GM12878 (cell line): ENCODE measurements around the gene IRF6. TPM values are rescaled to one million over a fixed set of nuclear protein-coding genes. Genes with fewer than 3 reads are reported as not detected.
A peak's percentile ranks its signal among the peaks of the same experiment; 100 is the strongest.

Experiments used
- ASH2L ChIP-seq: fragments of 300-600, 200-600 bp; sonication (generic); IDR thresholded peaks from 2 replicates; pipeline ENCODE4 v1.6.1; 2017; ENCODE audit warnings: low read depth, mild to moderate bottlenecking, borderline replicate concordance
- BCL11A ChIP-seq: IDR thresholded peaks from 2 replicates; pipeline ENCODE4 v1.6.1; 2011; ENCODE audit warnings: low read depth, low read length
- CEBPB ChIP-seq, 2 experiments: fragments of 150-350 bp in 1 of 2; IDR thresholded peaks; 2 replicates each; pipeline ENCODE4 v1.6.1; 2012 to 2014; ENCODE audit warnings: low read depth in 2 of 2, low read length in 2 of 2, borderline replicate concordance in 1 of 2, inconsistent platforms in 1 of 2
- EED ChIP-seq: sonication (generic); IDR thresholded peaks from 2 replicates; pipeline ENCODE4 v1.6.1; 2016; ENCODE audit warnings: antibody characterized with exemption, low read depth
- IKZF2 ChIP-seq, 2 experiments: fragments of 450-650 bp; IDR thresholded peaks; 2 replicates each; pipeline ENCODE4 v1.6.1; 2017; ENCODE audit warnings: mild to moderate bottlenecking in 2 of 2, moderate library complexity in 2 of 2
- POLR2AphosphoS5 ChIP-seq: IDR thresholded peaks from 2 replicates; pipeline ENCODE4 v1.6.1; 2011; ENCODE audit warnings: mild to moderate bottlenecking, low read length, inconsistent platforms
- RB1 ChIP-seq: fragments of 450-650 bp; formaldehyde crosslinking; IDR thresholded peaks from 2 replicates; pipeline ENCODE4 v1.6.1; 2017; ENCODE audit warnings: mild to moderate bottlenecking, borderline replicate concordance
- RFX5 ChIP-seq: IDR thresholded peaks from 2 replicates; pipeline ENCODE4 v1.6.1; 2011; ENCODE audit warnings: low read depth, low read length, improper control_type of control experiment
- polyA plus RNA-seq, 11 experiments: library from polyadenylated mRNA; depleted of rRNA in 4 of 11; unstranded in 6 of 11; stranded (reverse) in 5 of 11; fragments of >200 nt; fragmentation: Nextera tagmentation in 4 of 11; fragmentation: Illumina TruSeq in 1 of 11; extraction: Ambion mirVana in 4 of 11; extraction: Trizol in 1 of 11; gene quantifications; 1 replicate in 1 of 11; 2 replicates in 10 of 11; pipeline versions ENCODE4 v1.2.1 to v1.2.3, GENCODE V29; 2011 to 2016; ENCODE audit warnings: inconsistent platforms in 2 of 11, missing spikeins in 2 of 11, low read depth in 1 of 11
- total RNA-seq, 4 experiments: library from RNA; depleted of rRNA in 3 of 4; stranded (reverse); fragments of >200 nt in 3 of 4; fragmentation: Illumina TruSeq in 1 of 4; extraction: Trizol in 1 of 4; gene quantifications; 2 replicates each; pipeline versions ENCODE4 v1.2.1 to v1.2.3, GENCODE V29; 2013 to 2021
- TF ChIP-seq, protein P1 (sequence below): fragments of 450-650 bp; IDR thresholded peaks from 2 replicates; pipeline ENCODE4 v1.6.1; 2016; ENCODE audit warnings: mild to moderate bottlenecking, moderate library complexity, borderline replicate concordance

Gene IRF6
- total and polyA plus RNA-seq, 10 of the 15 experiments (the other 5 are each of a cell fraction or from before 2014, with no cell fraction given) = 0.04 to 0.50 (median 0.09) TPM; not detected in 1

DNA sequence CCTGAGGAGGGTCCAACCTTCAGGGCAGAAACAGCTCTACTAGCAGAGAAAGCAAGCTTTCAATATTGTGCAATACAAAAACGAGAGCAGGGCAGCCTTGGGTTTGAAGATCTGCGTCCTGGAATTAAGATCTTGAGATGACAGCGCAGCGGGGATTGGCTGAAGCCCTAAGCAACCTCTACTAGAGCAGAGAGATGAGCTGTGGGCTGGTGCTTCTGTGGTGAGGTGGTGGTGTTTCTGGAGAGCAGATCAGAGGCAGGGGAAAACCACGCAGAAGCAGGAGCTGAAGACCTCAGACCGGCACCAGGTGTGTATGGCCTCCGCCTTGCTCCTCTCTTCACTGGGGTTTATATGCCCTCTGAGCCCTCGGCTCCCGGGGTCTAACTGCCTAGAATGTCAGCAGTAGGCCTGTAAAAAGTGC is 37.6 kb downstream of the IRF6 start (continued):
- 0 out of 2 replicates have a peak, but pooled peaks have one; percentile 9 for TF ChIP-seq BCL11A
- no peak for TF ChIP-seq ASH2L
- no peak for TF ChIP-seq RB1
- 0 out of 2 replicates have a peak, but pooled peaks have one; percentile 36 for TF ChIP-seq RFX5
- TF ChIP-seq POLR2AphosphoS5 = peak; percentile 88
- peak; percentile 85 to 95 for TF ChIP-seq CEBPB (IDR thresholded peaks at IDR 0.05; ENCODE audit: borderline replicate concordance in 1 of 2, low read depth in 2 of 2, low read length in 2 of 2)
- TF ChIP-seq, protein P1, sequence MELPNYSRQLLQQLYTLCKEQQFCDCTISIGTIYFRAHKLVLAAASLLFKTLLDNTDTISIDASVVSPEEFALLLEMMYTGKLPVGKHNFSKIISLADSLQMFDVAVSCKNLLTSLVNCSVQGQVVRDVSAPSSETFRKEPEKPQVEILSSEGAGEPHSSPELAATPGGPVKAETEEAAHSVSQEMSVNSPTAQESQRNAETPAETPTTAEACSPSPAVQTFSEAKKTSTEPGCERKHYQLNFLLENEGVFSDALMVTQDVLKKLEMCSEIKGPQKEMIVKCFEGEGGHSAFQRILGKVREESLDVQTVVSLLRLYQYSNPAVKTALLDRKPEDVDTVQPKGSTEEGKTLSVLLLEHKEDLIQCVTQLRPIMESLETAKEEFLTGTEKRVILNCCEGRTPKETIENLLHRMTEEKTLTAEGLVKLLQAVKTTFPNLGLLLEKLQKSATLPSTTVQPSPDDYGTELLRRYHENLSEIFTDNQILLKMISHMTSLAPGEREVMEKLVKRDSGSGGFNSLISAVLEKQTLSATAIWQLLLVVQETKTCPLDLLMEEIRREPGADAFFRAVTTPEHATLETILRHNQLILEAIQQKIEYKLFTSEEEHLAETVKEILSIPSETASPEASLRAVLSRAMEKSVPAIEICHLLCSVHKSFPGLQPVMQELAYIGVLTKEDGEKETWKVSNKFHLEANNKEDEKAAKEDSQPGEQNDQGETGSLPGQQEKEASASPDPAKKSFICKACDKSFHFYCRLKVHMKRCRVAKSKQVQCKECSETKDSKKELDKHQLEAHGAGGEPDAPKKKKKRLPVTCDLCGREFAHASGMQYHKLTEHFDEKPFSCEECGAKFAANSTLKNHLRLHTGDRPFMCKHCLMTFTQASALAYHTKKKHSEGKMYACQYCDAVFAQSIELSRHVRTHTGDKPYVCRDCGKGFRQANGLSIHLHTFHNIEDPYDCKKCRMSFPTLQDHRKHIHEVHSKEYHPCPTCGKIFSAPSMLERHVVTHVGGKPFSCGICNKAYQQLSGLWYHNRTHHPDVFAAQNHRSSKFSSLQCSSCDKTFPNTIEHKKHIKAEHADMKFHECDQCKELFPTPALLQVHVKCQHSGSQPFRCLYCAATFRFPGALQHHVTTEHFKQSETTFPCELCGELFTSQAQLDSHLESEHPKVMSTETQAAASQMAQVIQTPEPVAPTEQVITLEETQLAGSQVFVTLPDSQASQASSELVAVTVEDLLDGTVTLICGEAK = no peak
- TF ChIP-seq EED = peak; percentile 81
- TF ChIP-seq IKZF2 (IDR thresholded peaks at IDR 0.05) = peak; percentile 57 to 79; a peak in 3 of 4 replicates
- TF ChIP-seq, all 136 proteins: peak for 36
